ENCODE results near the gene YIF1A. TPM values are rescaled to one million over a fixed set of nuclear protein-coding genes. Genes with fewer than 3 reads are reported as not detected.
A peak's percentile ranks its signal among the peaks of the same experiment; 100 is the strongest.

YIF1A gene, protein sequence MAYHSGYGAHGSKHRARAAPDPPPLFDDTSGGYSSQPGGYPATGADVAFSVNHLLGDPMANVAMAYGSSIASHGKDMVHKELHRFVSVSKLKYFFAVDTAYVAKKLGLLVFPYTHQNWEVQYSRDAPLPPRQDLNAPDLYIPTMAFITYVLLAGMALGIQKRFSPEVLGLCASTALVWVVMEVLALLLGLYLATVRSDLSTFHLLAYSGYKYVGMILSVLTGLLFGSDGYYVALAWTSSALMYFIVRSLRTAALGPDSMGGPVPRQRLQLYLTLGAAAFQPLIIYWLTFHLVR
- 100 to 1,000 TPM in 3 of 4 donors, 10 to 100 TPM in 1; 77.7 to 168 (median 118) TPM for total RNA-seq

DNA sequence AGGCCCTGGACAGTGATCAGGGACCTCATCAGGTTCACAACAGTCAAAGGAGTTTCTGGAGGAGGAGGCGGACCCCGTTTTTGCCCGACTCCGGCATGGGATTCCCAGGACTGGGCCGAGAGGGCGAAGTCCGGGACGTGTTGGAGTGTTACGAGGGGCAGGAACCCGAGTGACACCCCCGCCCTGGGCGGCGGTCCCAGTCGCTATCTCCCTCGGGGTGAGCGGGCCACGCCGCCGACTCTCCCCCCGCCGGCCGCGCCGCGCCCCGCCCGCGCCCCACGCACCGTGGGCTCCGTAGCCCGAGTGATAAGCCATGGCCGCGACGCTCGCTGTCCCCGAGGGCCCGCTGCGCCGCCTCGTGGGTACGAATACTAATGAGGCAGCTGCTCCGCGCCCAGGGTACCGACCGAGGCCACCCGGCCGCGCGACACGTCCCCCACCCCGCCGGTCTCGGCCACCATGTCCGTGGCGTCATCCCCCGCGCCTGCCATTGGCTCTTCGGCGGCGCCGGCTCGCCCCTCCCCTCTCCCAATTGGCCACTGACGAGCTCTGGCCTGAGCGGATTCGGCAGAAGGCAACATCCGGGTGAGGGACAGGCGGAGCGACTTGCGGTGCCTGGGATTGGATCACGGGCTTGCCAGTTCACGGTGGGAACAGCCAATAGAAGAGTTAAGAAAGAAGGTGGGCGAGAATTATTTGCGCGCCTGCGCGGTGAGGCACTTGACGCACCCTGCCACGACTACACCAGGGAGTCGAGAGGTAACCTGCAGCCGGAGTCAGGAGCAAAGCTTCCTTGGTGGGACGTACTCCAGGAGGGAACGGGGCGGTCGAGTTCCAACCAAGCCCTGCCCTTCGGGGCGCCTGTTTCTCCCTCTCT, at the start of gene YIF1A:
TSS of gene YIF1A (minus strand) at position 473 of the 877 bp plus-strand sequence. CDS start at position 315, 158 bp downstream.
- Histone ChIP-seq H3K27ac (peak within 1 kb of the TSS; percentile 74 to 88 (median 74)), H3K9me3 (no peaks in the 10 kb centered on the region), H3K4me1 (peaks cover 22% of the 10 kb centered on the region in 2 donors), H3K27me3 (peaks cover 4% of the 10 kb centered on the region), H3K4me3 (replicated peaks in 1 of 3) (peak within 1 kb of the TSS; percentile 70 to 93 (median 71)), H3K36me3 (peaks cover 0 to 6% of the 10 kb centered on the region in 2 donors)
- DNase-seq: peak; percentile 99
- WGBS, 2 donors: 0 to 1% methylated on average over 22 to 43 of the region's 87 CpGs
- intact Hi-C loops (cut with DNase I): loop anchor here (5.0 kb wide), 1 partner anchor 133 kb away; the partner anchor contains the start of gene NPAS4
- peak in 1 of 2 donors; percentile 94 for TF ChIP-seq POLR2A (IDR thresholded peaks at IDR 0.05)
- TF ChIP-seq, protein P1, sequence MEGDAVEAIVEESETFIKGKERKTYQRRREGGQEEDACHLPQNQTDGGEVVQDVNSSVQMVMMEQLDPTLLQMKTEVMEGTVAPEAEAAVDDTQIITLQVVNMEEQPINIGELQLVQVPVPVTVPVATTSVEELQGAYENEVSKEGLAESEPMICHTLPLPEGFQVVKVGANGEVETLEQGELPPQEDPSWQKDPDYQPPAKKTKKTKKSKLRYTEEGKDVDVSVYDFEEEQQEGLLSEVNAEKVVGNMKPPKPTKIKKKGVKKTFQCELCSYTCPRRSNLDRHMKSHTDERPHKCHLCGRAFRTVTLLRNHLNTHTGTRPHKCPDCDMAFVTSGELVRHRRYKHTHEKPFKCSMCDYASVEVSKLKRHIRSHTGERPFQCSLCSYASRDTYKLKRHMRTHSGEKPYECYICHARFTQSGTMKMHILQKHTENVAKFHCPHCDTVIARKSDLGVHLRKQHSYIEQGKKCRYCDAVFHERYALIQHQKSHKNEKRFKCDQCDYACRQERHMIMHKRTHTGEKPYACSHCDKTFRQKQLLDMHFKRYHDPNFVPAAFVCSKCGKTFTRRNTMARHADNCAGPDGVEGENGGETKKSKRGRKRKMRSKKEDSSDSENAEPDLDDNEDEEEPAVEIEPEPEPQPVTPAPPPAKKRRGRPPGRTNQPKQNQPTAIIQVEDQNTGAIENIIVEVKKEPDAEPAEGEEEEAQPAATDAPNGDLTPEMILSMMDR (IDR thresholded peaks at IDR 0.05): no peak

DNA sequence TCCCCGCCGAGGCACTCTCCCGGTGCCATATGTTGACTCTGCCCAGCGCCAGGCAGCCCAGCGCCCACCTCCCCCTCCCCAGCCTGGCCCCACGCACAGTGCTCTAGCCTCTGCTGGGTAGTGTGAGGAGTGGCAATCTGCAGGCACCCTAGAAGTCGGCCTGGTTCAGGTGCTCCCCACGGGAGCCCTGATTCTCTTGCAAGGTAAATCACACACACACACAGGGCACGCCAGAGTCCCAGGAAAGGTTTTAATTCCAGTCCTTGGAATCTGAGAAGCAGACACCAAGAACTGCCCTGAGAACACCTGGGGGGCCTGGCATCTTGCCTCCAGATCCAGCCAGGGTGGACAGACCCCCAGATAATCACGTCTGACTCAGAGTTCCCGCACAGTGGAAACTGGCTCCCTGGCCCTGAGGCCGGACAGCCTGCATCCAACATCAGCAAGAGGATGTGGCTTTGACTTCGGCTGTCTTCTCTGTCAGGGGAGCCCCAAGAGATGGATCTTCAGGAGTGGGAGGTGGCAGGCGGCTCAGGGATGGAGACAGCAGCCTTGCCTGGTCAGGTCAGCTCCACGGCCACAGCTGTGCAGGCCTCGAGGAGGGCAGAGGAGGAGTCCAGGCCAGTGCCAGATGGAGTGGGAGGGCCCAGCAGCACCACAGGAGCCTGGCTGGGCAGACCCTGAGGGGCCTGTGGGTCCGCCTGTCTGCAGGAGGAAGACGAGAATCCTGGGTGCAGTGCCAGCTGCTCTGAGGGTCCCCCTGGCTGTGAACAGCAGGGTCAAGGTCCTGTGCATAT, 48.4 kb upstream of the YIF1A start:
- Histone ChIP-seq H3K4me1 (peaks cover 7 to 24% of the 10 kb centered on the region in 2 donors), H3K36me3 (peaks cover 31 to 32% of the 10 kb centered on the region in 2 donors), H3K27me3 (no peaks in the 10 kb centered on the region), H3K9me3 (no peaks in the 10 kb centered on the region), H3K4me3 (replicated peaks in 1 of 3) (no peak overlapping the region), H3K27ac (no peak overlapping the region)
- 68 to 84% methylated on average over 9 to 13 of the region's 18 CpGs for WGBS, 2 donors
- no peak for DNase-seq
- no peak for TF ChIP-seq POLR2A (IDR thresholded peaks at IDR 0.05)
- TF ChIP-seq, protein P1 (IDR thresholded peaks at IDR 0.05): no peak
- intact Hi-C loops (cut with DNase I): no loop called here

DNA sequence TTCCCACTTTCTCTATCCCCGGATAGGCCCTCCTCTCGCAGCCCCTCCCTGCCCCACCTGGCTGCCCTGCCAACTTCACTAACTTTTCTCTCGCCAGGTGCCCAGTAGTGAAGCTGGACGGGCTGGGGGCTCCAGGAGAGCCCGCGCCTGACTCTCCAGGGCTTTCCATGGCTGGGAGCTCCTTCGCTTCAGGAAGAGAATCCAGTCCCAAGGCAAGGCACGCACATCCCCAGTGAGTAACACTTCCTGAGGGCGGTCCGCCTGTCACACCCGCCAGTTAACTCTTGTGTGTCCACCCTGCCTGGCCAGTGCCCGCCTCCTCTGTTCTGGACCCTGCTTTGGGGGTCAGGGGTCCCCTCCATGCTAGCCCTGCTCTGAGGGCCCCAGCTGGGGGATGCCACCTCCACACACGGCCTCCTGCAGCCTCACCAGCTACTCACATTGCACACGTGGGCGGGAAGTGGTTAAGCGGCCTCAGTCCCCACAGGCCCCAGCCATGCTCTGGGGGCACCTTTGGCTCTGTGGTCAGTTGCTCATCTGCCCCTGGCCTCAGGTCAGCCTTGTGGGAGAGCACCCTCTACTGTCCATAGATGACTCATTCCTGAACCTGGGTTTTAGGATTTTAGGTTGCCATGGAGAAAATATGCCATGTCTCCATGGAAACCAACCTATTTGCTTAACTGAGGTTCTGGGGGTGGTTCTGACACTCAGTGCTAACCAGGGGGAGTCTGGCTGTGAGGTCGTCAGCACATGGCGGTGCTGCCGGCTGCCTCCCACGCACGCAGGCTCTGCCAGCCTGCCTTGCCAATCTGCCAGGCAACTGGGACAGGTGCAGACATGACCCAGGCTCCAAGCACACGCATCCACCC, 47.5 kb upstream of the YIF1A start, which contains the start of gene RIN1:
TSS of gene RIN1 (minus strand) at position 201 of the 869 bp plus-strand sequence. CDS start at position 169, 32 bp downstream.
- peaks cover 25 to 30% of the 10 kb centered on the region in 2 donors for H3K36me3 ChIP-seq
- TF ChIP-seq, protein P1 (IDR thresholded peaks at IDR 0.05): peak in 2 of 6 experiments; percentile 2 to 28
- no peak for TF ChIP-seq POLR2A (IDR thresholded peaks at IDR 0.05)
- peak in 1 of 2 donors; percentile 23 for DNase-seq
- peaks cover 7 to 24% of the 10 kb centered on the region in 2 donors for H3K4me1 ChIP-seq
- intact Hi-C loops (cut with DNase I): no loop called here
- peak within 1 kb of the TSS in 1 of 3 donors; percentile 26 for H3K4me3 ChIP-seq (replicated peaks in 1 of 3)
- 19 to 42% methylated on average over 14 to 21 of the region's 22 CpGs for WGBS, 2 donors
- H3K9me3 ChIP-seq: no peaks in the 10 kb centered on the region
- no peaks in the 10 kb centered on the region for H3K27me3 ChIP-seq
- H3K27ac ChIP-seq: peak within 1 kb of the TSS in 2 of 3 donors; percentile 42 to 47

DNA sequence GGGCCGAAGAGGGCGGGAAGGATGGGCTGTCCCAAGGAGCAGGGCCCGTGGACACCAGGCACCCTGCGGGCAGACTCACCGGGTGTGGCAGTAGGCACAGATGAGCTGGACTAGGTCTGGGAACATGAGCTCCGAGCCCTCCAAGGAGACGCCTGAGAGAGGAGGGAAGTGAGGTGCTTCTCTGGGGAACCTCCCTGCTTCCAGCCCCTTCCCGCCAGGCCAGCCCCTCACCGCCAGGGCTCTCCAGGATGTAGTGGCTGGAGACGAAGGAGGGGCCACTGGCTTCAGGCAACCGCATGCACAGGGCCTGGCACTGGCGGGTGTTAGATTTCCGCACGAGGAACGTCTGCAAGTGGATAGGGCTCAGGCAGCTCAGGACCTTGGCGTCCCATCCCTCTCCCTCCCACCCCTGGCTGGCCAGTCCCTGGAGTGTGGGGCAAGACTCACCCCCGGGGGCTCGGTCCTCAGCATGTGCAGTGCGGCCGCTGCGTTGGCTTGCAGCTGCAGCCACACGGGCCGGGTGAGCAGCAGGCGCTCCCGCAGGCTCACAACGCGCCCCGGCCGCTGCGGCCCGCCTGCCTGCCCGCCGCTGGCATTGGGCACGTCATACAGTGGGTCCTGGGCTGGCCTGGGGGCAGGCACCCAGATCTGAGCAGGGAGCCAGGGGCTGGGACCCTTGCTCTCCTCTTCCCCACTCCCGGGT, 46.7 kb upstream of the YIF1A start:
- H3K9me3 ChIP-seq: no peaks in the 10 kb centered on the region

More for the DNA sequence above, 46.7 kb upstream of the YIF1A start:
- peak overlapping the region in 2 of 3 donors; percentile 42 to 47 for H3K27ac ChIP-seq
- intact Hi-C loops (cut with DNase I): no loop called here
- peaks cover 7 to 24% of the 10 kb centered on the region in 2 donors for H3K4me1 ChIP-seq
- WGBS, 2 donors: 16 to 18% methylated on average over 11 to 17 of the region's 35 CpGs
- TF ChIP-seq POLR2A (IDR thresholded peaks at IDR 0.05): no peak
- TF ChIP-seq, protein P1 (IDR thresholded peaks at IDR 0.05): no peak
- no peak for DNase-seq
- H3K27me3 ChIP-seq: no peaks in the 10 kb centered on the region
- peaks cover 18 to 22% of the 10 kb centered on the region in 2 donors for H3K36me3 ChIP-seq
- peak overlapping the region in 1 of 3 donors; percentile 26 for H3K4me3 ChIP-seq (replicated peaks in 1 of 3)
